ENCODE data around the gene FBH1.

DNA sequence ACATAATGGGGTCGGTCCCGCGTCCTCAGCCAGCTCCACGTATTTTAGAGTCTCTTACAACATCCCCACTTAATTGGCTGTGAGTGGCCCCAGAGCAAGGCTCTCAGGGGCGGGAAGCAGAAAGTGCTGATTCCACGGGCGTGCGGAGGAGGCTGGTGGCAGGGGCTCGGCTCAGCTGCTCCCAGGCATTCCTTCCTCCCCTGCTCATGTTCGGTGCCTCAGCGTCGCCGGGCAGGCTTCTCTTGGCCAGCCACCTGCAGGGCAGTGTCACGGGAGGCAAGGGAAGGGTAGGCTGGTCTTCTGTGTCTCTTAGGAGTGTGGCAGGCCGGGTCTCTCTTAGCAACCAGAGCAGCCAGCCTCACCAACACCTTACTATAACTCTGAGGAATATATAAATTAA is 53.5 kb downstream of the FBH1 start:
- TF ChIP-seq POLR2A (IDR thresholded peaks at IDR 0.05; ENCODE audit: extremely low read depth, insufficient read length) (no peak), MYC (IDR thresholded peaks at IDR 0.05; ENCODE audit: low read depth, low read length) (no peak)
- TF ChIP-seq, protein P1, sequence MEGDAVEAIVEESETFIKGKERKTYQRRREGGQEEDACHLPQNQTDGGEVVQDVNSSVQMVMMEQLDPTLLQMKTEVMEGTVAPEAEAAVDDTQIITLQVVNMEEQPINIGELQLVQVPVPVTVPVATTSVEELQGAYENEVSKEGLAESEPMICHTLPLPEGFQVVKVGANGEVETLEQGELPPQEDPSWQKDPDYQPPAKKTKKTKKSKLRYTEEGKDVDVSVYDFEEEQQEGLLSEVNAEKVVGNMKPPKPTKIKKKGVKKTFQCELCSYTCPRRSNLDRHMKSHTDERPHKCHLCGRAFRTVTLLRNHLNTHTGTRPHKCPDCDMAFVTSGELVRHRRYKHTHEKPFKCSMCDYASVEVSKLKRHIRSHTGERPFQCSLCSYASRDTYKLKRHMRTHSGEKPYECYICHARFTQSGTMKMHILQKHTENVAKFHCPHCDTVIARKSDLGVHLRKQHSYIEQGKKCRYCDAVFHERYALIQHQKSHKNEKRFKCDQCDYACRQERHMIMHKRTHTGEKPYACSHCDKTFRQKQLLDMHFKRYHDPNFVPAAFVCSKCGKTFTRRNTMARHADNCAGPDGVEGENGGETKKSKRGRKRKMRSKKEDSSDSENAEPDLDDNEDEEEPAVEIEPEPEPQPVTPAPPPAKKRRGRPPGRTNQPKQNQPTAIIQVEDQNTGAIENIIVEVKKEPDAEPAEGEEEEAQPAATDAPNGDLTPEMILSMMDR (IDR thresholded peaks at IDR 0.05; ENCODE audit: low read depth, low read length): no peak
- TF ChIP-seq, protein P2, sequence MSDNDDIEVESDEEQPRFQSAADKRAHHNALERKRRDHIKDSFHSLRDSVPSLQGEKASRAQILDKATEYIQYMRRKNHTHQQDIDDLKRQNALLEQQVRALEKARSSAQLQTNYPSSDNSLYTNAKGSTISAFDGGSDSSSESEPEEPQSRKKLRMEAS (IDR thresholded peaks at IDR 0.05; ENCODE audit: low read depth, low read length): no peak

Data from NB4 (cell line).